GM21423 (cell line): ENCODE results near the gene BSCL2.
"Not testable (repeated sequence)": the region's sequence is repeated elsewhere in the genome, so short reads cannot be mapped to it uniquely, and the experiment has no call there.

Source experiments
- ATAC-seq: cut with Tn5 transposase; IDR thresholded peaks from one replicate; pipeline ENCODE4 v1.9.1; 2021; ENCODE audit warnings: mild to moderate bottlenecking, moderate library complexity; ENCODE audit not compliant: unreplicated experiment

Gene BSCL2

DNA sequence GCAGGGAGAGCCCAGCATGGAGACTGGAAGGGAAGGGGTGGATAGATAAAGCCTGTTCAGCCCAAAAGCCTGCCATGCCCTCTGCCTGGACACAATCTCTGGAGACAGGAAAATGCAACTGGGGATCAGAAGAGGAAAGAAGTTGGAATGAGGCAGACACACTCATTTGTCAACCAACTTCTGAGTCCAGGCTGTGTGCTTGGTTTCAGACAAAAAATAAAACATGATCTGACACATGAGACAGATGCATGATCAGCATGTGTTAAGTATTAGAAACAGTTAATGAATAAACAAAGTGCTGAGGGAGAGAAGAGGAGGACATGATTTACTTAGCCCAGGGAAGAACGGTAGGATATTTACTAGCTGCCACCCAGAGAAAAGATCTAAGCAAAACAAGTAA is 18.7 kb downstream of the BSCL2 start:
- ATAC-seq: no peak

GRCh38 chr11:62687508-62688396 is 19.5 kb downstream of the BSCL2 start:
- ATAC-seq: no peak

DNA sequence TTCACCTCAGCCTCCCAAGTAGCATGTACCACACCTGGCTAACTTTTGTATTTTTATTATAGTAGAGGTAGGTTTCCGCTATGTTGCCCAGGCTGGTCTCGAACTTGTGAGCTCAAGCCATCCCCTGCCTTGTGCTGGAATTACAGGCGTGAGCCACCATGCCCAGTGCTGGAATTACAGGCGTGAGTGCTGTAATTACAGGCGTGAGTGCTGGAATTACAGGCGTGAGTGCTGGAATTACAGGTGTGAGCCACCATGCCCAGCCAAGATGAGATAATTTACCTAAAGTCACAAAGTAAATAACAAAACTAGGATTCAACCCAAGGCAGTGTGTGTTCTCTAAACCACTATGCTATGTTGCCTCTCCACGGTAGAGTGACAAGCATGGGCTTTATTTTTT is 24.7 kb downstream of the BSCL2 start:
- no peak for ATAC-seq

- no peak for ATAC-seq
These were observed 26.4 kb downstream of the BSCL2 start for GRCh38 chr11:62680825-62681240.

- peak; percentile 76 for ATAC-seq
These were observed 28.2 kb downstream of the BSCL2 start, which contains the start of gene UBXN1 for GRCh38 chr11:62678770-62679696. Gene UBXN1, minus strand, starts transcription at chr11:62679073. Its CDS starts 150 bp downstream, at chr11:62678923.

GRCh38 chr11:62678433-62678769 is 28.8 kb downstream of the BSCL2 start:
- peak; percentile 10 for ATAC-seq

GRCh38 chr11:62677714-62678113 is 29.5 kb downstream of the BSCL2 start:
- ATAC-seq: no peak

DNA sequence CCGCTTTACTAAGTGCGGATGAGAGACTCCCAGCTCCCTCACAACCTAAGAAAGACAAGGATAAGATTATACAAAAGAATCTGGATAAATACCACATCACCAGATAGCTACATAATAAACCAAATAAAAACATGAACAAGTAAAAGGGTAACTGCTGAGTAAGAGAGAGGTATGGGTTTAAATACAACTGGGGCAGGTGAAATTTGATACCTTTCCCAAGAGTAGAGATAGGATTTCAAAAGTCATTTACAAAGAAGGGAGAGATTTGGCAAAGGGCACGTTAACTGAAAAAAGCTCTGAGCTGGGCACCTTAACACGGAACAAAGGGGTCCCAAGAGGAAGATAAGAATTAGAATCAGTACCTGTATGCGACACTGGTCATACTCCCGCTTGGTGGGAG is 30.1 kb downstream of the BSCL2 start:
- ATAC-seq: no peak

DNA sequence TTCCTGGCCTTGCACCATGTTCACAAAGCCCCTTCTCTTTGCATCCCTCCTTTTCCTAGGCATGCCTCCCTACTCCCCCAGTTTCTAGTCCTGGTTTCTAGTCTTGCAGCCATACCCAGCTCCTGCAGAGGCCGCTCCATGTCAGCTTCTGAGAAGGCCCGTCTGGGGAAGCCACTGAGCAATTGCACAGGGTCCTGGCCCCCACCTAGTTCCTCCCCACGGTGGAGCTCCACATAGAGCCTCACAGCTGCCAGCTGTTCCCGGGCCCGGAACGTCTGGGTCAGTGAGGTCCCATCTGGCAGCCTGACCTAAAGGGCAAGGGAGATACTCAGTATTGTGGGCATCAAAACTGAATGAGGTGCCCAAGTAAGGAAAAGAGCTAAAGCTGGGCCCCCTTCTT is 30.5 kb downstream of the BSCL2 start:
- ATAC-seq: no peak

GRCh38 chr11:62675415-62675814 is 31.8 kb downstream of the BSCL2 start:
- not testable (repeated sequence) for ATAC-seq

DNA sequence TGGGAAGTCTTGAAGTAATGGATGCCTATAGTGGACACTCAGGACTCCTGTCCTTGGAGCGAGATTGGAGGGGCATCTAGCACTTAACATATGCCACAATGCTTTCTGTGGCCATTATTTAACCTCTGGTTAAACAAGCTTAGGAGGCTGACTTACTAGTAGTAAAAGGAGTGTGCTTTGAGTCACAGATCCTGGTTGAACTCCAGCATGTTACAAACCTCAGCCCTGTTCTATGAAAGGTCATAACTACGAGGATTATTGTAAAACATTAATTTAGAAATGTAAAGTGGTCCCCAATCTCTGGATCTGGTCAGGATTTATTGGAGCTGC is 34.1 kb downstream of the BSCL2 start:
- no peak for ATAC-seq

GRCh38 chr11:62671608-62672389 is 35.4 kb downstream of the BSCL2 start, which contains the start of the genes LBHD1 and UQCC3:
Gene LBHD1, minus strand, starts transcription at chr11:62672267. Its CDS starts 2,236 bp downstream, at chr11:62670031.
Gene UQCC3, plus strand, starts transcription at chr11:62671673. Its CDS starts 73 bp downstream, at chr11:62671746.
- ATAC-seq: peak; percentile 60

GRCh38 chr11:62671236-62671607 is 36.0 kb downstream of the BSCL2 start:
- ATAC-seq: no peak

GRCh38 chr11:62669420-62670161 is 37.6 kb downstream of the BSCL2 start:
- ATAC-seq: no peak

- no peak for ATAC-seq
These were observed 39.8 kb downstream of the BSCL2 start for GRCh38 chr11:62667460-62667859.

GRCh38 chr11:62666259-62666926 is 40.8 kb downstream of the BSCL2 start:
- ATAC-seq: no peak

DNA sequence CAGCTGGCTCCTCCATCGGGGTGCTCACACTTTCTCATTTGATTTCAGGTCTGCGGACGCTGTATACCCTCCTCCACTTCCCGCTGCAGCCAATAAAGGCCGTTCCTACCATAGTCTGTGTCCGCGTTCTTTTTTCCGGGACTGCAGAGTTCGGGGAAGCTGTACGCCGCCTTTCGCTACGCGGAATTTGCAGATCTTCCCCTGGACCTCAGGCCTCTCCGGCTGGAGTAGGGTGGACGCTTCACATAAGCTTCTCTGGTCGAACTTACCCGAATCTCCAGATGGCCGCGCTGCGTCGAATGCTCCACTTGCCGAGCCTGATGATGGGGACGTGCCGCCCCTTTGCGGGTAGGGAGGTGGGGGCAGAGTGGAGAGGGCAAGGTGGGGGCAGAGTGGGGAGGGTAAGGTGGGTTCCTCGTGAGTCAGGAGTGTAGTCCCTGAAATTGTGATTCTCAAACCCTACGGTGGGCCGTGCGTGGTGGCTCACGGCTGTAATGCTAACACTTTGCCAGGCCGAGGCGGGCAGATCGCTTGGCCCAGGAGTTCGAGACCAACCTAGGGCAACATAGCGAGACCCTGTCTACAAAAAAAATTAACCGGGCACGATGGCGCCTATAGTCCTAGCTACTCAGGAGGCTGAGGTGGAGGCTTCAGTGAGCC is 41.5 kb downstream of the BSCL2 start:
- ATAC-seq: peak; percentile 18

DNA sequence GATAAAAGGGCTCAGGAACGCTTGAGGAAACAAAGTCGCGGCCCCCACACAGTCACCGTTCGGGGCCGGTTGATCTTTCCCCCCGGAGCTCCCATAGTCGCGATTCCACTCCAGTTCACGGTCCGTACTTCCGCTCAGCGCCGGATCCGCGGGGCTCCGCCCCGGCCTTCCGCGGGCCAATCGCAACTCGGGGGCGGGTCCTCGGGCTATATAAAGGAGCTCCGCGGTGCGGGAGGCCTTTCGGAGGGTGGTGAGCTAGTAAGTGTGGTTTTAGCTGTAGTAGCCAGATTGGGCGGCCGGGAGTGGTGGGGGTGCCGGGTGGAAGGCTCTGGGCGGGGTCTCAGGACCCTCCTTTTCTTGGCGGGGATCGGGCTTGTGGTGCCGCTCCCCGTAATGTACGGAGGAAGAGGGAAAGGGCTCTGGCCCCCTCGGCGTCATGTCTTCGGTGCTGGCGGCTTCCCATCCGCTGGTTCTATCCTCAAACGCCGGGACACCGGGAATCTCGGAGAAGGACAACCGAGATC is 42.1 kb downstream of the BSCL2 start, which contains the start of the genes C11orf98 and CSKMT:
Gene C11orf98, minus strand, starts transcription at position 136 of the 524 bp plus-strand sequence. Its CDS starts 41 bp downstream, at position 95.
Gene CSKMT, plus strand, starts transcription at position 238 of the 524 bp plus-strand sequence. CDS start 568 bp downstream, outside the sequence.
- ATAC-seq: peak; percentile 86
